ENCODE results near the gene BTBD6. TPM values are rescaled to one million over a fixed set of nuclear protein-coding genes. Genes with fewer than 3 reads are reported as not detected.

Gene BTBD6
- total and polyA plus RNA-seq, 9 of the 15 experiments (the other 6 are each of a cell fraction or from before 2014, with no cell fraction given), result not detected

DNA sequence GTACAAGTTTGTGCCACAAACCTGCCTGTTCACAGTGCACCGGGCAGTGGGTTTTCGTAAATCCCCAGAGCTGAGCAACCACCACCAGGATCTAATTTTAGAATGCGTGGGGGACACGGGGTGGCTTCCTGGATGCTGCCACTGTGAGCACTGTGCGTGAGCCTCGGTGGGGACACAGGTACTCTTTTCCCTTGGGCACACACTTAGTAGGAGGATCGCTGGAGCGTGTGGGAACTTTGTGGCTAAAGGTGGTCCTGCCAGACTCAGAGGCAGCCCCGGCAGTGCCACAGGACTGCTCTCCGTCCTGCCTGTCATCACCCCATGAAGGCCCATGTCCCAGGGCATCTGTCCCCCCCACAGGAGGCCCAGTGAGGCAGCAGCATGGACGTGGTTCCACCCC is 21.1 kb downstream of the BTBD6 start (continued):
- TF ChIP-seq, protein P1, sequence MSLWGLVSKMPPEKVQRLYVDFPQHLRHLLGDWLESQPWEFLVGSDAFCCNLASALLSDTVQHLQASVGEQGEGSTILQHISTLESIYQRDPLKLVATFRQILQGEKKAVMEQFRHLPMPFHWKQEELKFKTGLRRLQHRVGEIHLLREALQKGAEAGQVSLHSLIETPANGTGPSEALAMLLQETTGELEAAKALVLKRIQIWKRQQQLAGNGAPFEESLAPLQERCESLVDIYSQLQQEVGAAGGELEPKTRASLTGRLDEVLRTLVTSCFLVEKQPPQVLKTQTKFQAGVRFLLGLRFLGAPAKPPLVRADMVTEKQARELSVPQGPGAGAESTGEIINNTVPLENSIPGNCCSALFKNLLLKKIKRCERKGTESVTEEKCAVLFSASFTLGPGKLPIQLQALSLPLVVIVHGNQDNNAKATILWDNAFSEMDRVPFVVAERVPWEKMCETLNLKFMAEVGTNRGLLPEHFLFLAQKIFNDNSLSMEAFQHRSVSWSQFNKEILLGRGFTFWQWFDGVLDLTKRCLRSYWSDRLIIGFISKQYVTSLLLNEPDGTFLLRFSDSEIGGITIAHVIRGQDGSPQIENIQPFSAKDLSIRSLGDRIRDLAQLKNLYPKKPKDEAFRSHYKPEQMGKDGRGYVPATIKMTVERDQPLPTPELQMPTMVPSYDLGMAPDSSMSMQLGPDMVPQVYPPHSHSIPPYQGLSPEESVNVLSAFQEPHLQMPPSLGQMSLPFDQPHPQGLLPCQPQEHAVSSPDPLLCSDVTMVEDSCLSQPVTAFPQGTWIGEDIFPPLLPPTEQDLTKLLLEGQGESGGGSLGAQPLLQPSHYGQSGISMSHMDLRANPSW (CRISPR knock-in tag; IDR thresholded peaks at IDR 0.05), result no peak
- TF ChIP-seq SMARCA4 (IDR thresholded peaks at IDR 0.05) (no peak), POLR2AphosphoS5 (IDR thresholded peaks at IDR 0.05; ENCODE audit: control insufficient read depth, insufficient read depth, low read depth, low read length) (no peak), PHF21A (IDR thresholded peaks at IDR 0.05; ENCODE audit: borderline replicate concordance, low read depth) (no peak), PHF20 (IDR thresholded peaks at IDR 0.05; ENCODE audit: partially characterized antibody) (no peak), HDGF (IDR thresholded peaks at IDR 0.05) (no peak), KAT7 (CRISPR knock-in tag; IDR thresholded peaks at IDR 0.05; ENCODE audit: borderline replicate concordance) (no peak), SMARCC2 (IDR thresholded peaks at IDR 0.05; ENCODE audit: low read depth) (no peak)
- TF ChIP-seq, protein P2, sequence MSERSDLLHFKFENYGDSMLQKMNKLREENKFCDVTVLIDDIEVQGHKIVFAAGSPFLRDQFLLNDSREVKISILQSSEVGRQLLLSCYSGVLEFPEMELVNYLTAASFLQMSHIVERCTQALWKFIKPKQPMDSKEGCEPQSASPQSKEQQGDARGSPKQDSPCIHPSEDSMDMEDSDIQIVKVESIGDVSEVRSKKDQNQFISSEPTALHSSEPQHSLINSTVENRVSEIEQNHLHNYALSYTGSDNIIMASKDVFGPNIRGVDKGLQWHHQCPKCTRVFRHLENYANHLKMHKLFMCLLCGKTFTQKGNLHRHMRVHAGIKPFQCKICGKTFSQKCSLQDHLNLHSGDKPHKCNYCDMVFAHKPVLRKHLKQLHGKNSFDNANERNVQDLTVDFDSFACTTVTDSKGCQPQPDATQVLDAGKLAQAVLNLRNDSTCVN (CRISPR knock-in tag; IDR thresholded peaks at IDR 0.05), result no peak
- TF ChIP-seq, protein P3, sequence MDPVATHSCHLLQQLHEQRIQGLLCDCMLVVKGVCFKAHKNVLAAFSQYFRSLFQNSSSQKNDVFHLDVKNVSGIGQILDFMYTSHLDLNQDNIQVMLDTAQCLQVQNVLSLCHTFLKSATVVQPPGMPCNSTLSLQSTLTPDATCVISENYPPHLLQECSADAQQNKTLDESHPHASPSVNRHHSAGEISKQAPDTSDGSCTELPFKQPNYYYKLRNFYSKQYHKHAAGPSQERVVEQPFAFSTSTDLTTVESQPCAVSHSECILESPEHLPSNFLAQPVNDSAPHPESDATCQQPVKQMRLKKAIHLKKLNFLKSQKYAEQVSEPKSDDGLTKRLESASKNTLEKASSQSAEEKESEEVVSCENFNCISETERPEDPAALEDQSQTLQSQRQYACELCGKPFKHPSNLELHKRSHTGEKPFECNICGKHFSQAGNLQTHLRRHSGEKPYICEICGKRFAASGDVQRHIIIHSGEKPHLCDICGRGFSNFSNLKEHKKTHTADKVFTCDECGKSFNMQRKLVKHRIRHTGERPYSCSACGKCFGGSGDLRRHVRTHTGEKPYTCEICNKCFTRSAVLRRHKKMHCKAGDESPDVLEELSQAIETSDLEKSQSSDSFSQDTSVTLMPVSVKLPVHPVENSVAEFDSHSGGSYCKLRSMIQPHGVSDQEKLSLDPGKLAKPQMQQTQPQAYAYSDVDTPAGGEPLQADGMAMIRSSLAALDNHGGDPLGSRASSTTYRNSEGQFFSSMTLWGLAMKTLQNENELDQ (CRISPR knock-in tag; IDR thresholded peaks at IDR 0.05; ENCODE audit: borderline replicate concordance), result no peak
- TF ChIP-seq, protein P4, sequence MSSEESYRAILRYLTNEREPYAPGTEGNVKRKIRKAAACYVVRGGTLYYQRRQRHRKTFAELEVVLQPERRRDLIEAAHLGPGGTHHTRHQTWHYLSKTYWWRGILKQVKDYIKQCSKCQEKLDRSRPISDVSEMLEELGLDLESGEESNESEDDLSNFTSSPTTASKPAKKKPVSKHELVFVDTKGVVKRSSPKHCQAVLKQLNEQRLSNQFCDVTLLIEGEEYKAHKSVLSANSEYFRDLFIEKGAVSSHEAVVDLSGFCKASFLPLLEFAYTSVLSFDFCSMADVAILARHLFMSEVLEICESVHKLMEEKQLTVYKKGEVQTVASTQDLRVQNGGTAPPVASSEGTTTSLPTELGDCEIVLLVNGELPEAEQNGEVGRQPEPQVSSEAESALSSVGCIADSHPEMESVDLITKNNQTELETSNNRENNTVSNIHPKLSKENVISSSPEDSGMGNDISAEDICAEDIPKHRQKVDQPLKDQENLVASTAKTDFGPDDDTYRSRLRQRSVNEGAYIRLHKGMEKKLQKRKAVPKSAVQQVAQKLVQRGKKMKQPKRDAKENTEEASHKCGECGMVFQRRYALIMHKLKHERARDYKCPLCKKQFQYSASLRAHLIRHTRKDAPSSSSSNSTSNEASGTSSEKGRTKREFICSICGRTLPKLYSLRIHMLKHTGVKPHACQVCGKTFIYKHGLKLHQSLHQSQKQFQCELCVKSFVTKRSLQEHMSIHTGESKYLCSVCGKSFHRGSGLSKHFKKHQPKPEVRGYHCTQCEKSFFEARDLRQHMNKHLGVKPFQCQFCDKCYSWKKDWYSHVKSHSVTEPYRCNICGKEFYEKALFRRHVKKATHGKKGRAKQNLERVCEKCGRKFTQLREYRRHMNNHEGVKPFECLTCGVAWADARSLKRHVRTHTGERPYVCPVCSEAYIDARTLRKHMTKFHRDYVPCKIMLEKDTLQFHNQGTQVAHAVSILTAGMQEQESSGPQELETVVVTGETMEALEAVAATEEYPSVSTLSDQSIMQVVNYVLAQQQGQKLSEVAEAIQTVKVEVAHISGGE (CRISPR knock-in tag; IDR thresholded peaks at IDR 0.05), result no peak
